GM12878 (cell line): ENCODE measurements around the gene FSTL4. TPM values are rescaled to one million over a fixed set of nuclear protein-coding genes. Genes with fewer than 3 reads are reported as not detected.

Source experiments
- ATAC-seq: fragments of 200-7000 bp; cut with Tn5 transposase; 3 replicates; pipeline ENCODE4 v1.9.1; 2020; ENCODE audit warnings: mild to moderate bottlenecking, moderate library complexity
- BruUV-seq: library from RNA; stranded (reverse); fragments of 400-500 nt; replicated peaks from 2 replicates; lab custom pipeline; 2021; lab: Mats Ljungman, UMichigan
- CTCF ChIA-PET: fragments of 300-600 bp; sonication (Branson Sonifier 250); formaldehyde crosslinking; extraction: SDS; loops from one replicate; lab custom pipeline; 2021; ENCODE audit warnings: inconsistent platforms; lab: Yijun Ruan, JAX
- POLR2A ChIA-PET: fragments of 350-600 bp; formaldehyde crosslinking; extraction: SDS; loops from one replicate; lab custom pipeline; 2021; ENCODE audit warnings: inconsistent platforms; lab: Charles Lee
- RAD21 ChIA-PET: fragments of 300-600 bp; sonication (Branson Sonifier 250); formaldehyde crosslinking; loops from one replicate; lab custom pipeline; 2023; ENCODE audit warnings: antibody characterized with exemption; ENCODE audit not compliant: unreplicated experiment; lab: Charles Lee
- SMC1A ChIA-PET: fragments of 300-600 bp; sonication (Branson Sonifier 250); formaldehyde crosslinking; loops from one replicate; lab custom pipeline; 2023; ENCODE audit not compliant: unreplicated experiment, uncharacterized antibody; lab: Charles Lee
- DNase-seq: peaks from one replicate; pipeline ENCODE4 v3.0.0-alpha.2; 2011; ENCODE audit warnings: low read depth, low spot score
- FAIRE-seq: peaks from 3 replicates; lab custom pipeline; 2011; peaks lifted over from hg19 to GRCh38; lab: Jason Lieb, UNC
- H2AFZ ChIP-seq: 2 replicates; pipeline ENCODE4 v1.6.0; 2011; ENCODE audit warnings: low read depth, low read length, control low read depth; ENCODE audit not compliant: control insufficient read depth
- H3K27ac ChIP-seq: 2 replicates; pipeline ENCODE4 v1.5.1; 2011; ENCODE audit warnings: control low read depth; ENCODE audit not compliant: control insufficient read depth, insufficient read depth
- H3K27me3 ChIP-seq, 2 experiments: replicated peaks in 1 of 2; 2 replicates each; pipeline versions ENCODE4 v1.6.0 to v1.6.1; 2011; ENCODE audit warnings: low read length in 1 of 2; ENCODE audit not compliant: control insufficient read depth in 2 of 2, insufficient read depth in 2 of 2
- H3K36me3 ChIP-seq, 2 experiments: 2 replicates each; pipeline ENCODE4 v1.5.1; 2011; ENCODE audit warnings: low read length in 1 of 2; ENCODE audit not compliant: control insufficient read depth in 2 of 2, insufficient read depth in 2 of 2
- H3K4me1 ChIP-seq: 2 replicates; pipeline ENCODE4 v1.6.1; 2011; ENCODE audit warnings: mild to moderate bottlenecking, low read length, moderate library complexity, mixed read lengths; ENCODE audit not compliant: control insufficient read depth, insufficient read depth
- H3K4me2 ChIP-seq: 2 replicates; pipeline ENCODE4 v1.6.0; 2011; ENCODE audit warnings: control low read depth; ENCODE audit not compliant: control insufficient read depth, insufficient read depth
- H3K4me3 ChIP-seq: fragments of 200-600 bp; sonication (generic); 2 replicates; pipeline ENCODE4 v1.5.1; 2016
- H3K79me2 ChIP-seq: 2 replicates; pipeline ENCODE4 v1.6.0; 2011; ENCODE audit warnings: low read length; ENCODE audit not compliant: control insufficient read depth, insufficient read depth
- H3K9ac ChIP-seq: 2 replicates; pipeline ENCODE4 v1.8.0; 2011; ENCODE audit warnings: low read length, control low read depth, mixed read lengths; ENCODE audit not compliant: control insufficient read depth, insufficient read depth
- H3K9me3 ChIP-seq: replicated peaks from 3 replicates; pipeline ENCODE4 v1.5.1; 2011; ENCODE audit warnings: mild to moderate bottlenecking, low read length; ENCODE audit not compliant: control insufficient read depth, insufficient read depth
- H4K20me1 ChIP-seq: 2 replicates; pipeline ENCODE4 v1.6.0; 2011; ENCODE audit not compliant: control insufficient read depth, insufficient read depth
- BCL11A ChIP-seq: IDR thresholded peaks from 2 replicates; pipeline ENCODE4 v1.6.1; 2011; ENCODE audit warnings: low read depth, low read length
- BHLHE40 ChIP-seq, 2 experiments: fragments of 450-650 bp in 1 of 2; IDR thresholded peaks; 2 replicates each; pipeline ENCODE4 v1.6.1; 2011 to 2017; ENCODE audit warnings: low read depth in 2 of 2, borderline replicate concordance in 1 of 2, improper control_type of control experiment in 1 of 2, low read length in 1 of 2, mild to moderate bottlenecking in 1 of 2
- CBX5 ChIP-seq: sonication (generic); IDR thresholded peaks from 2 replicates; pipeline ENCODE4 v1.6.1; 2016; ENCODE audit warnings: low read depth, moderate library complexity, mild to moderate bottlenecking, inconsistent platforms
- HDAC2 ChIP-seq: fragments of 200-600 bp; sonication (generic); IDR thresholded peaks from 2 replicates; pipeline ENCODE4 v1.6.1; 2017
- KAT2A ChIP-seq: conservative IDR thresholded peaks from 2 replicates; pipeline ENCODE4 v1.6.1; 2011; ENCODE audit warnings: low read depth, low read length; ENCODE audit not compliant: control insufficient read depth
- KDM1A ChIP-seq: fragments of 200-600 bp; sonication (generic); IDR thresholded peaks from 2 replicates; pipeline ENCODE4 v1.6.1; 2016; ENCODE audit warnings: borderline replicate concordance
- MYC ChIP-seq: IDR thresholded peaks from 2 replicates; pipeline ENCODE4 v1.6.1; 2011; ENCODE audit warnings: mild to moderate bottlenecking, low read length, moderate library complexity, inconsistent platforms; ENCODE audit not compliant: insufficient read depth, insufficient replicate concordance, insufficient read length, severe bottlenecking
- SMAD5 ChIP-seq: IDR thresholded peaks from 2 replicates; pipeline ENCODE4 v1.6.1; 2016; ENCODE audit warnings: antibody characterized with exemption, low read depth
- TARDBP ChIP-seq: IDR thresholded peaks from 2 replicates; pipeline ENCODE4 v1.6.1; 2016; ENCODE audit warnings: borderline replicate concordance
- ZSCAN29 ChIP-seq: fragments of 450-650 bp; IDR thresholded peaks from 2 replicates; pipeline ENCODE4 v1.6.1; 2017; ENCODE audit warnings: mild to moderate bottlenecking, moderate library complexity
- WGBS: methylation state at CpG from one replicate; pipeline ENCODE4 v1.1.6; 2016; ENCODE audit warnings: low lambda C conversion rate; ENCODE audit not compliant: insufficient replicate concordance, insufficient coverage; ENCODE audit errors: missing lambda C conversion rate; 5-methylcytosine and 5-hydroxymethylcytosine counted together
- in situ Hi-C: fragments of 300-500 bp; cut with MboI; formaldehyde crosslinking; loops from 9 replicates; pipeline ENCODE4 v1.14.3; 2018; ENCODE audit warnings: mixed read lengths
- intact Hi-C: fragments of 100-400 bp; cut with micrococcal nuclease; formaldehyde crosslinking; loops from one replicate; pipeline ENCODE4 v1.14.2; 2022; ENCODE audit not compliant: unreplicated experiment
- polyA plus RNA-seq, 11 experiments: library from polyadenylated mRNA; depleted of rRNA in 4 of 11; unstranded in 6 of 11; stranded (reverse) in 5 of 11; fragments of >200 nt; fragmentation: Nextera tagmentation in 4 of 11; fragmentation: Illumina TruSeq in 1 of 11; extraction: Ambion mirVana in 4 of 11; extraction: Trizol in 1 of 11; gene quantifications; 1 replicate in 1 of 11; 2 replicates in 10 of 11; pipeline versions ENCODE4 v1.2.1 to v1.2.3, GENCODE V29; 2011 to 2016; ENCODE audit warnings: inconsistent platforms in 2 of 11, missing spikeins in 2 of 11, low read depth in 1 of 11
- total RNA-seq, 4 experiments: library from RNA; depleted of rRNA in 3 of 4; stranded (reverse); fragments of >200 nt in 3 of 4; fragmentation: Illumina TruSeq in 1 of 4; extraction: Trizol in 1 of 4; gene quantifications; 2 replicates each; pipeline versions ENCODE4 v1.2.1 to v1.2.3, GENCODE V29; 2013 to 2021
- TF ChIP-seq, protein P1 (sequence below): IDR thresholded peaks from 2 replicates; pipeline ENCODE4 v1.6.1; 2012; ENCODE audit warnings: low read depth, low read length, improper control_type of control experiment
- TF ChIP-seq, protein P2 (sequence below): fragments of 150-350 bp; IDR thresholded peaks from 2 replicates; pipeline ENCODE4 v1.6.1; 2016; ENCODE audit warnings: low read depth, low read length

FSTL4 gene
- total and polyA plus RNA-seq, 10 of the 15 experiments (the other 5 are each of a cell fraction or from before 2014, with no cell fraction given), result 0.01 to 0.79 (median 0.21) TPM; not detected in 6

GRCh38 chr5:133228316-133228715 is 384.0 kb downstream of the FSTL4 start:
- no peak for ATAC-seq
- no peaks in the 10 kb centered on the region for H3K9me3 ChIP-seq
- WGBS, result 0% methylated on average over 1 of the region's 1 CpG
- intact Hi-C loops, result no loop called here
- H3K4me2 ChIP-seq, result no peak overlapping the region
- ChIA-PET RAD21 (no interaction called here), POLR2A (no interaction called here), CTCF (no interaction called here)
- in situ Hi-C loops, result no loop called here
- TF ChIP-seq BCL11A (no peak), BHLHE40 (IDR thresholded peaks at IDR 0.05; ENCODE audit: borderline replicate concordance in 1 of 2, low read depth in 2 of 2, low read length in 1 of 2) (no peak), ZSCAN29 (no peak), KAT2A (no peak), HDAC2 (no peak), TARDBP (no peak), MYC (no peak), CBX5 (no peak), KDM1A (no peak), SMAD5 (no peak)
- TF ChIP-seq, protein P1, sequence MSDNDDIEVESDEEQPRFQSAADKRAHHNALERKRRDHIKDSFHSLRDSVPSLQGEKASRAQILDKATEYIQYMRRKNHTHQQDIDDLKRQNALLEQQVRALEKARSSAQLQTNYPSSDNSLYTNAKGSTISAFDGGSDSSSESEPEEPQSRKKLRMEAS, result no peak
- TF ChIP-seq, protein P2, sequence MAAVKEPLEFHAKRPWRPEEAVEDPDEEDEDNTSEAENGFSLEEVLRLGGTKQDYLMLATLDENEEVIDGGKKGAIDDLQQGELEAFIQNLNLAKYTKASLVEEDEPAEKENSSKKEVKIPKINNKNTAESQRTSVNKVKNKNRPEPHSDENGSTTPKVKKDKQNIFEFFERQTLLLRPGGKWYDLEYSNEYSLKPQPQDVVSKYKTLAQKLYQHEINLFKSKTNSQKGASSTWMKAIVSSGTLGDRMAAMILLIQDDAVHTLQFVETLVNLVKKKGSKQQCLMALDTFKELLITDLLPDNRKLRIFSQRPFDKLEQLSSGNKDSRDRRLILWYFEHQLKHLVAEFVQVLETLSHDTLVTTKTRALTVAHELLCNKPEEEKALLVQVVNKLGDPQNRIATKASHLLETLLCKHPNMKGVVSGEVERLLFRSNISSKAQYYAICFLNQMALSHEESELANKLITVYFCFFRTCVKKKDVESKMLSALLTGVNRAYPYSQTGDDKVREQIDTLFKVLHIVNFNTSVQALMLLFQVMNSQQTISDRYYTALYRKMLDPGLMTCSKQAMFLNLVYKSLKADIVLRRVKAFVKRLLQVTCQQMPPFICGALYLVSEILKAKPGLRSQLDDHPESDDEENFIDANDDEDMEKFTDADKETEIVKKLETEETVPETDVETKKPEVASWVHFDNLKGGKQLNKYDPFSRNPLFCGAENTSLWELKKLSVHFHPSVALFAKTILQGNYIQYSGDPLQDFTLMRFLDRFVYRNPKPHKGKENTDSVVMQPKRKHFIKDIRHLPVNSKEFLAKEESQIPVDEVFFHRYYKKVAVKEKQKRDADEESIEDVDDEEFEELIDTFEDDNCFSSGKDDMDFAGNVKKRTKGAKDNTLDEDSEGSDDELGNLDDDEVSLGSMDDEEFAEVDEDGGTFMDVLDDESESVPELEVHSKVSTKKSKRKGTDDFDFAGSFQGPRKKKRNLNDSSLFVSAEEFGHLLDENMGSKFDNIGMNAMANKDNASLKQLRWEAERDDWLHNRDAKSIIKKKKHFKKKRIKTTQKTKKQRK, result no peak
- TF ChIP-seq, all 136 proteins: peak for 0
- Histone ChIP-seq H3K36me3 (no peaks in the 10 kb centered on the region), H3K4me3 (no peak overlapping the region), H2AFZ (no peak overlapping the region), H3K79me2 (no peaks in the 10 kb centered on the region), H3K27me3 (no peaks in the 10 kb centered on the region), H3K27ac (no peak overlapping the region), H4K20me1 (no peaks in the 10 kb centered on the region), H3K4me1 (no peaks in the 10 kb centered on the region), H3K9ac (no peak overlapping the region)
- BruUV-seq, result no TSS peak
- no peak for FAIRE-seq
- no peak for DNase-seq
- SMC1A ChIA-PET, result no interaction called here
